HK-2 (cell line): Measurements from ENCODE around the gene FAM120B.

Experiments
- DNase-seq: peaks from one replicate; pipeline ENCODE4 v3.0.0-alpha.2; 2018; ENCODE audit not compliant: unreplicated experiment

The FAM120B gene

DNA sequence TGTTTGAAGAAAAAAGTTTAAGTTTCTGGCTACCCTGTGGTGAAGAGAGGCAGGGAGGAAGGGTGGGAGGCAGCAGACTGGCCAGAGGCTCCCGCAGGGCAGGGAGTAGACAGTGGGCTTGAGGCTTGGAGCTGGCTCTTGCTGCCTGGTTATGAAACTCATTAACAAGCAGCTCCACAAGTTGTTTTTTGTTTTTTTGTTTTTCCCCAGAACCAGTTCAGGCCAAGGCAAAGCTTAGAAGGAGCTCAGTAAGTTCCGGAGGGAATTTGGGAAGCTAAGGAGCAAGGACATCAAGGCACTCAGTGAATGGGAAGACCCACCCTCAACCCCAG, 19.7 kb upstream of the FAM120B start:
- no peak for DNase-seq

DNA sequence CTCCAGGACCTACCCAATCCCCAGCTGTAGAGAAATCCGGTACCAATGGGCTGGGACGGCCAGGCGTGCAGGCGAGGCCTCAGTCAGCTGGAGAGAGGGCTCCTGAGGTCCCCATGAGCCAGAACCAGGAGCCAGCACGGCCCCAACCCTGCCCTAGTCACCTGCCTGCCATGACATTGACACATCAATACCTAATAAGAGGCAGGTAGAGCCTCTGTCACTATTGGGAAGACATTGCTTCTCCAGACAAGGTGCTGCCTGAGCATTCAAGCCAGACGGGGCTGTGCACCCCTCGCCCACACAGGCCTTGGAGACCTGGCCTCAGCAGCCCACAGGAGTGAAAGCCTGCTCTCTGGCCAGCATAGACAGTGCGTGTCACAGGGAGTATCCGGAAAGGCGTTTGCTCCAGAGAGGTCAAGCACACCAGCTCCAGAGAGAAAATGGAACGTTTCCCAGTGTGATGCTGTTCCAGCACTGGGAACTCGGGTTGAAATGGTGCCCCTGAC, 19.1 kb upstream of the FAM120B start:
- DNase-seq, result no peak

DNA sequence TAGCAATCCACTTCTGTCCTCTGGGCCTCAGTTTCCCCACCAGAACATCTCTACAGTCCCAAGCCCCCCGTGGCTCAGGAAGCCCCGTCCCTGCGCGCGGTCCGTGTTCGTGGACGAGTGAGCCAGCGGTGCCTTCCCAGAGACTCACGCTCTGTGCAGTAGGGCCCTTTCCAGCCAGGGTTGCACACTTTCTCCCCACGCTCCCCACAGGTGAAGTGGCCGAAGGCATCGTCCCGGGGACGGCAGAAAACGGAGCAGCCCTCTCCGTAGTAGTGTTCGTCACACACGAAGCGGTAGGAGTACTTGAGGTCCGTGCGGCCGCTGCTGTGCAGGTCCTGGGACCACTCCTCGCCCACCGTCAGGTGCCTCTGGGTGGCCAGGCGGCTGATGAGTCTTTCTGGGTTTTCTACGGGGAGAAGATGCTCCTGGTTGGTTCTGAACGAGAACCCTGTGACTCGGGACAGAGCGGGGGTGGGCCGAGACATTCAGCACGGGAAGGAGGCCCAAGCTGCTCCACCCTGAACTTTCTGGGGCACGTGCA, 18.4 kb upstream of the FAM120B start:
- no peak for DNase-seq

DNA sequence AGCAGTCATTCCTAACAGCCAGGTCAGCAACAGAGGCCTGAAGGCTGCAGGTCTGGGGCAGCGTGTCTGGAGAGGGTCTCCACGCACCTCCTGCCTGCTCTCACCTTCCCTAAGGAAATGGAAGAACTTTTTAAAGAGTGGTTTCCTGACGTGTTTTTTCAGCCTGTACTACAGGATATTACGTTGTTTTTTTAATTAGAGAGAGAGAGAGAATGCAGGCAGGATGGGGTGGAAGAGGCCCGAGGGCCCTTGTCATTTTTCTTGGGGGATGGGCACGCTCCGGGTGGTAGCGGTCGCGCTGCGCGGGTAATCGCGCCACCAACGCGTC, 17.7 kb upstream of the FAM120B start:
- no peak for DNase-seq

DNA sequence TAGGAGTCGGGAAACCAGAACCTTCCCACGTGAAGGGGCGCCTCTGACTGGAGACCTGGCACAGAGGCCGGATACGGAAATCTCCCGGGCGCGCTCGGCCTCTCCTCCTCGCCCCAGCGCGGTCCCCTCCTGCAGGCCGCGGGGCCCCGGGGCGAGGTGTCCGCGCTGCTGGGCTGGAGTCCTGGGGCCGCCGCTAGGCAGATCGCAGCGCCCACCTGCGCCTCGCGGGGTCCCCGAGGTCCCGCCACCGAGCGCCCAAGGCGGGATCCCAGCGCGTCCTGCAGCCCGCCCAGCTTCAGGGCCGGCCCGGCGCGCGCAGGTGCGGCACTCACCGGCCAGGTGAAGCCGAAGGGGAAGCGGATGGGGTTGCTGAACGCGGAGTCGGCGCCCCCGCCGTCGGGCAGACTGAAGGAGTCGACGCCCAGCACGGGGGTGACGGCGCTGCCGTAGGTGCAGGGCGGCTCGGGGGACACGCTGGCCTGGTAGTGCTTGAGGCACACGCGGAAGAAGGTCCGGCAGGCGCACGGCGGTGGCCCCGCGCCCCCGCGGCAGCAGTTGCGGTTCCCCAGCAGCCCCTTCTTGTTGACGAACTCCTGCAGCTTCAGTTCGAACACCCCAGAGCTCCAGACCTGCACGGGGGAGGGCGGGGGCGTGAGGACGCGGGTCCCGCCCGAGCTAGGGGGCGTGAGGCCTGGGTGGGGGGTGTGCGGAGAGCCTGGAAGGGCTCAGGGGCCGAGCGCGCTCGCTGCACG, 17.2 kb upstream of the FAM120B start:
- no peak for DNase-seq

DNA sequence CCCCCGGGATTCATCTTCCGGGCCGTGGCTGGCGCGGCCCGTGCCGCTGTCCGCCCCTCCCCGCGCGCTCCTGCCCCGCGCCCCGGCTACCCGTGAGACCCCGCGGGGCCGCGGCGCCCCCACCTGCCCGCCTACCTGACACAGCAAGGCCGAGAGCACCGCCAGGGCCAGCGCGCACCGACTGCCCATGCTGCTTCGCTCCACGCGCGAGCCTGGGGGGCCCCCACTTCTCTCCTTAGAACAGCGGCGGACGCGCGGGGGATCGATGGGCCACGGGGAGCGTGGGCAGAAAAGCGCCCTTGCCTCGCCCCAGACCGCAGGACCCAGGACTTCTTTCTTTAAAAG, 16.6 kb upstream of the FAM120B start:
- no peak for DNase-seq

DNA sequence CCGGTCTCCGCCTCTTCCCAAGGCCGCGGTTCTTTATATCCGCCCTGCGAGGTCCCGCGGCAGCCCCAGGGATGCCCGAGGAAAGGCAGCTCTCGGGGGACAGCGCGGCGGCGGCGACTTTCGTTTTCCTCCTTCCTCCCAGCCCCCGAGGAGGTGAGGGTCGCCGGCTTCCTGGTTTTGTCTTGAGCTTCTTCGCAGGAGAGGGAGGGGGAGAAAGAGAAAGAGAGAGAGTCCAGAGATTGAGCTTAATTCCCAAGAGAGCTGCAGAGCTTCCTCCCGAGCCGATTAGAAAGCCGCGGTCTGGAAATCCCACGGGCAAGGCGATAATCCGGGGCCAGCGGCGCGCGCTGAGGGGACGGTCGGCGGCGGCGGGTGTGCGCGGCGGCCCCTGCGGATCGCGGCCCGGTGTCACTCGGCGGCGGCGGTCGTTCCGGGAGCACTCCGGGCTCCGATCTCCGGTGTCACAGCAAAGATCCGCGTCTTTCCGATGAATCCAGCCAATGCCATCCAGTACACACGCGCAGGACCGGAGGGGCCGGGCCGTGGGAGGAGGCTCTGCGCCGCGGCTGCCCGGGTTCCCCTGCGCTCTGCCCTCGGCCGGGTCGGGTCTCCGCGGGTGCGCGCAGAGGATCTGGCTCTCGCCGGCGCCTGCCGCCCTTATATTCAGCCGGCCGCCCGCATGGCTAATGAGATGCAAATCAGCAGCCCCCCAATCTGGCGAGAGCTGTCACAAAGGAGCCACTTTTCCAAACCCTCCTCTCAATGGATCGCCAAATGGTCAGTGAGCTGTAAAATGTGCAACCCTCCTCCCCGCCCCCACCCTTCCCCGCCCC, 16.0 kb upstream of the FAM120B start, which contains the start of gene DLL1:
Gene DLL1, minus strand, starts transcription at position 783 of the 833 bp plus-strand sequence. CDS start 939 bp downstream, outside the sequence.
- peak; percentile 27 for DNase-seq

DNA sequence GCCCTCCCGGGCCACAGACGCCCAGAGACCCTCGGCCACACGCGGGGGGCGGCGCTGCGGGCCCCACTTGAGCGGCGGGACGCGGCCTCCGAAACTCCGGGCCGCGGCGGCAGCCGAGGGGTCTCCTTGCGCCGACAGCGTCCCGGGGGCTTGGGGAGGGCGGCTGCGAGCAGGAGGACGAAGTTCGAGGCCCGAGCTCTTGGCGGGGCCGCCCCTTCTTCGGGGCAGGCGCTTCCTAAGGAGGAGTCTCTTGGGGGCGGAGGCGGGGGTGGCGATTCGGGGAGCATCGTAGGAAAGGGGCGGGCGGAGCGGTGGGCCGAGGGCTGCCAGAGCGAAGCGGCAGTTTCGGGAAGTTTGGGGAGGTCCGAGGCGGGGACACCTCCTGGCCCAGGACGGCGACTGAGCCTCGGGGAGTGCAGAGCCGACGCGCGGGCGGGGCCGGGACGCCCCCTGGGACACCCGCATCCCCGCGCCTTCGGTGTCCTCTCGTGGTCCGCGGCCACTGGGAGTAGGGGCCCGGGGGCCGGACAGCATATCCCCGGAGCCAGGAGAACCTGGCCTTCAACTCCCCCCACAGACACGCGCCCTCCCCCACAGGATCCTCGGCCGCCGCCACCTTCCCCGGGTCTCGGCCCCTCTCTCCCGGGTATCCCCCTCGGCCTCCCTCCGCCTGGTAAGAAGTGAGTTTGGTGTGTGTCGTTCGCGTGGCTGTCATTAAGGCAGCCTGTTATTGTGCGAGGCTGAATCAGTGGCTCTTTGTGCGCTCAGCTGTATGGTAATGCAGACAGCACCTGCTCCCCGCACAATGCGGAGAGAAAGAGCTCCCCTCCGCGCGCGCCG, 15.1 kb upstream of the FAM120B start:
- no peak for DNase-seq

DNA sequence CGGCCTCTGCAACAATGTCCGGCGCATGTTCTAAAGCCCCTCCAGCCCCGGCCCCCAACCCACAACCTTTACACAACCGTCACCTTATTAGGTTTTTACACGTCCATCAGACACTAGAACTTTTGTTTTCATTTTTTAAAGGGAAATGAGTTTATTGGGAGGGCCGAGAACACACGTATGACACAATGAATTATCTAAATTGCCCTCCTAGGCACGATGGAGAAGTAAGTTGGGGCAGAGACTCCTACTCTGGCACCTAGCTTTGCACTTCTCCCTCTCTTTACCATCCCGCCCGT, 14.5 kb upstream of the FAM120B start:
- no peak for DNase-seq

DNA sequence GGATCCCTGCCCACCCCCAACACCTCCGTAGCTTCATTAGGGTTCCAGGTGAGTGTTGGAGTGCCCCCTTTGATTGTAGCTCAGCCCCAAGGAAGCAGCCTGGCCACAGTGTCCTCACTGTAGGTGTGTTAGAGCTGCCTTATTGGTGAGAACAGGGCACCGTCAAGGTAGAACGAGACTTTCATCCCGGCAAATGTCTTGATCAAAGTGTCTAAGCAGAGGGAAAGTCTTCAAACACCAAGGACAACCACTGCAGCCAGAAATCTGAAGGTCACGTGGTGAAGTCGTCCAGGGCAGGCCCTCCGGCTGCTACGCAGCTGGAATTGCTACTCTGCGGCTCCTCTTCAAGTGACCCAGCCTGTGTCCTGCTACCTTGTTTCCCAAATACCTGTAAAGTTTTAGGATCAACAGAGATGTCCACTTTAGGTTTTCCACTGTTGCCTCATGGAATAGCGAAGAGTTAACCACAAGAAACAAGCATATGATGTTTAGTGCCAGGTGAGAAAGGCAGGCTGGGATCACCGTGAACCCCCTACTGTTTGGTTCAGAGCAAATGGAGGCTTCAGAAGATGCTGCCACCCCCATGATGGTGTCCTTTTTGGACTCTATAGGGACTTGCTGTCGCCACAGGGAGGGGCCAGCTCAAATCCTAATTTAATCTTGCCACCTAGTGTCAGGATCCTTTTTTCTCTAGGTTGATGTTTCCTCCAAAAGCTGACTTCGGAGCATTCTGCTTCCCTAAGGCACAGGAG, 14.0 kb upstream of the FAM120B start:
- no peak for DNase-seq

DNA sequence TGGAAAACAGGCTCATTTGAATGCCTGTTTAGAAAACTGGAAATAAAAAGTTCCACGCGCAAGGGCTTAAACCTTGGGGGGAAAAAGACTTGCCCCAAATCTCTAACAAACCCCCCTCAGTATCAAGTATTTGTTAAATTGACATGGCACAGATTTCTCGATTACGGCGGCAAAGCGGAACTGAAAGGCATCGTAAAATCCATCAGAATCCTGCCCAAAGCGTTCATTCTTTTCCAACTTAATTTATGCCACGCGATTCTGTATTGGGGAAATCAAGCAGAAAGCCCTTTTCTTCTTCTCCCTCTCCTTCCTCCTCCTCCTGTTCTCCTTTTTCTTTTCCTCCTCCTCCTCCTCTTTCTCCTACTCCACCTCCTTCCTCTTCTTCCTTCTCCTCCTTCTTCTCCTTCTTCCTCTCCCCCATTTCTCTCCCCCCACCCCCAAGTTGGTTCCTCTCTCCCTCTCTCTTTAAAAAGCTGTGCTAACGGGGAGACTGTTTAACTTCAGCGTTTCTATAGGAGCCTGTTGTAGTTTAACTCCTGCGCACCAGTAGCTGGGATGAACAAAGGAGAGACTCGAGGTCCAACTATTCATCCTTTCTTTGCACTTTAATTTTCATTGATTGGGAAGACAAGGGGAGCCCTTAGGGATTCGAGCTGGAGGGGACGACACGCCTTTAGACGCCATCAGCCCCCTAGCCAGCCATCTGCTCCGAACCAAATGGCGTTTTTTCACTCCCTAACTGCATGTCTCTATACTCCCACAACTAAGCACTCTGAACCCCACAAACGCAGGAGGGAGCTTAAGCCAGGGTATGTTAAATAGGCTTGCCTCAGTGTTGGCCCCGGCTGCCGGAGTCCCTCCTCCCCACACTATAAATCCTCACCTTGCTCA, 13.0 kb upstream of the FAM120B start:
- no peak for DNase-seq

DNA sequence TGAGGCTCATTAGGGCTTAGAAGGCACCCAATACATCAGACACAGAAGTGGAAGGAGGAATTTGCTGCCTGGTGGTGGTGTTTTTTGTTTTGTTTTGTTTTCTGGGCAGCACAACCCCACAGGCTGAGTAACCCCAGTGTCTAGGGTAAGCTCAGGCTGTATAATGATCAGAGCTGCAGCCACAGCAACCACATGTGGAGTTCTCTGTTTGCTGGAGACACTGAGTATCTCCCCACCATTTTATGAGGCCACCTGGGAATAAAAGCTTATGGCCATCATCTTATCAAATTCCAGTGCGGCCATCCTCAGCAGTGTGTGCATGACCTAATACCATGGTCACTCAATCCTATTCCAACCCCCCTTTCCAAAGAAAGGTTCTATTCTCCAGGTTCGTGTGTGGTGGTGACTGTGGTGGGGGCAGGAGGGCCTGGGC, 12.2 kb upstream of the FAM120B start:
- no peak for DNase-seq

DNA sequence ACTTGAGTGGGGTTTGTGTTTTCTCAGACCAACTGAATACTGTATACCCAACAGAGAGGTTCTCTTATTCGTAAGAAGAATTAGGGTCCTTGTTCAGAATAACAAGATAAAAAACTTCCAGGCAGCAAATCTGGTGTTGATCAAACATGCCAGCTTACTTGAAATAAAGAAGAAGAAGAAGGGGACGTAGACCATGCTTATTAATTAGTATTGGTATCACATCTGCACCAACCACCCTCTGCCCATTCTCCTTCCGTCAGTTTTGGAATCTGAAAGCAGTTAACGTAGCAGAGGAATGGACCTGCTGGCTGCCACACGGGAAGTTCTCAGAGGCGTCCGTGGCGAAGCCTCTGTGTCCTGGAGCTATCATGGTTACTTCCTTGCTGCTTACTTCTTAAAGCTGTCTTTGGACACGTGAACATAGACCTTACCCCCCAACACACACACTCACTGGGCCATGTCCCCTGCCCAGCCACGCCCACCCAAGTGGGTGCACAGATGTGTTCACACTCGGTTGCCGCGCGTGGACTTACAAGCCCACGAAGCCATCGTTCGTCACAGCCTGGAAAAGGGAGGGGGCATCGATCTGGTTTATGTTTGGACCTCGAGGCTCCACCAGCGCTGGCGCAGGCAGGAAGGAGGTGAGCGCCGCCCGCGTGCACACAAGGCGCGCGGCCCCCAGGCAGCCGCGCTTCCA, 11.6 kb upstream of the FAM120B start:
- DNase-seq, result no peak

DNA sequence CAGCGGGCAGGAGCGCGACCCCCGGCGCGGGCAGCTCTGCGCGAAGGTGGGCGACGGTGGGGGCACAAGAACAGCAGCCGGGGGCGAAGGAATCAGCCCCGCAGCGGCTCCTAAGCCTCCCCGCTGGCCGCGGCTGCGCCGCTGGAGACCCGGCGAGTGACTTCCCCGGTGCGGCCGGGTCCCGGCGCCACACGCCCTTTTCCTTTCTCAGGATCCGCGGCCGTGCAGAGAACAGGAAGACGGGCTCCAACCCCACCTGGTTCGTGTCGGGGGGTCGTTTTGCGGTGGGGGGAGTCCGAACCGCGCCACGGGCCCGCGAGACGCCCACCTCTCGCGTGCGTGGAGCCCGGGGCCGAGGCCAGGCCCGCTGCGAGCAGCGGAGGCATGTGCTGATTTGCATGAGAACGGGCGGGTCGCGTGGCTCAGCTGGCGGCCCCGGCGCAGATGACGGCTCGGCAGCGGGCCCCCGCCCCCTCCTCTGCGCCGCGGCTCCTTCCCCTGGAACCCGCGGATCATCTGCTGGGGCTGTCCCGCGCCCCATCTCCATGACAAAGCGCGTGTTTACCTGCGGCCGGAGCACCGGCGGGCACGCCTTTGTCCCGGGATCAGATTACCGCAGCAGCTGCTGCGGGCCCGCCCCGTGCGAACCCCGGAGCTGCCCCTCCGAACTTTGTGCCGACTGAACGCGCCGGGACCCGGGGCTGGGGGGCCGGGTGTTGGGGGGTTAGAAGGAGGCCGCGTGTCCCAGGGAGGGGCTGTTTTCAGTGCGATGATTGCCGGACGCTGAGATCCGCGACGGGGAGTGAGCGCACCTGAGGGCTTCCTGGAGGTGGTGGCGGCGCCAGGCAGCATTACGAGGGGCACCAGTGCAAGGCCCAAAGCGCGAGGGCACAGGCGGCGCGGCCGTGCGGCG, 10.8 kb upstream of the FAM120B start:
- DNase-seq, result peak; percentile 32

DNA sequence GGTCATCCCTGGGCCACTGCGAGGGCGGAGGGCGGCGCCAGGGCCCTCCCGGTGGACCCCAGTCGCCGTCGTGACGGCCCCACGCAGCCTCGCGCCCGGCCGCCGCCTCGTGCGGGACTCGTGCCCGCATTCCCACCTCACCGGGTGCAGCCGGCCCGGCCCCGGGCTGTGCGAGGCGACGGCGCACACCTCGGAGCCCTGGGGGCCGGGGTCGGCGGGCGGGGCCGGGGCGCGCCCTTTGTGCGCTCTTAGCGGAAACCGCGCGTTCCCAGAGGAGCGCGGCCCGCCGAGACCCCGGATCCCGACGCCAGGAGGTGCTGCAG, 10.2 kb upstream of the FAM120B start:
- DNase-seq, result no peak

DNA sequence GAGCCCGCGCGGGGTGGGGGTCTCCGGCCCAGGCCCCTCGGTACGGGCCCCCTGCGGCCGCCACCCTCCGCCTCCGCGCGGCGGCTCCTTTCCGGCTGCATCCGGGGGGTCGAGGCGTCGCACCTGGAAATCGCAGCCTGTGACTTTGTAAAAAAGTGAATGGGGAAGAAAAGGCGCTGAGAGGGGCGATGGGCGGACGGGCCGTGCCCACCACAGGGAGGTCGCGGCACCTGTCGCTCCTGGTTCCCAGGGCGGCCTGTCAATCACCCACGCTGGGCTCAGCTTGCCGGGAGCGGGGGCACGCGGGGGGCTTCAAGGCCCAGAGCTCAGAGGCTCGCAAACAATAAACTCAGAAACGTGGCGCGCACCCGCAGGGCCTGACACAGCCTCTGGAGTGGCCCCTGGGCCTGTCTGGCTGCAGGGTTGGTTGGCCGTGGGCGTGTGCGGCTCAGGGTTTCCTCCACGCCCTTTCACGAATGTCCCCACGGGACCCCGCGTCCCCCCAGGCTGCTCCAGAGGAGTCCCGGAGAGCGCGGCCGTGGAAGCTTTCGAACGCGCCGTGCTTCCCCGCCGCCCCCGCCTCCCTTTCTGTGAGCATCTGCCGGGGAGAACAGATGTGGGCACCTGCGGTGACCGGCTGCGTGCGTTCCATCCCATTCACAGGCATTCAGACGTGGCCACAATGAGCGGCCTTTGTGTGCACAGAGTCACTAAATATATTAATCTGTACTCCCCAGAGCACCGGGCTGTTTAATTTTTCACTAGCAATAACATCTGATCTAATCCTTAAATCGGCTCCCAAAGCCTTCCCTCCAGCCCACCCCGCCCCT, 9.6 kb upstream of the FAM120B start:
- DNase-seq, result no peak

DNA sequence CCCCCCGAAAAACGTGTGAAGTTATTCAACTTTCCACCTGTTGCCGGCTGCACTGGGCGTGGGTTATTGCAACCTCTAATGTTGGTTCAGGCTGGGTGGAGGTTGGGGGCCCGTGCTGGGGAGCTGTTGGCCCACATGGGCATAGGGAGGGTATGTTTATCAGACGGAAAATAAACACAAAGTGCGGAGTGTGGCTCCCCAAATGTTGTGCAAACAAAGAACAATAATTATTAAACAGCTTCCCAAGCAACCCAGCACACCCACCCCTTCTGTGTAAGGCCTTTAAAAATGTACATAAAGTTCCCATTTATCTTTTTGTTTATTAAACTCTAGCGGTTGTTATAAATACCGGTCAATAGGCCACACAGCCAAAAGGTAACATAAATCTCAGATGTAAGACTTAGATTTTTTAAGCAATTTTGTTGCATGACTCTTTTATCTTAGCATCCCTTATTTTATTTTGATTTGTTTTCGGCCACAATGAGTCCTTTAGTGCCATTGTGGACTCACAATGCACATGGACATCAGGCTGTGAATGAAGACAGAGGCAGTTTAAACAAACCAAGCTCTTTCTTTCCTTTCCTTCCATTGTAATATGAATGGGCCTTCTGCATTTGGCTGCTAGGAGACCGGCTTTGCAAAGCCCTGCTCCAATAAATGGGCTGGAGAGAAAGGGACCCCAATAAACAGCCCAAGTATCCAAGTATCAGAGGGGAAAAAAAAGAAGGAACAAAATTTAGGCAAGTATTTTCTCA, 8.8 kb upstream of the FAM120B start:
- DNase-seq, result no peak
